Effector memory CD4-positive, alpha-beta T cell (primary cell): Measurements from ENCODE around the gene CCL11.

Experiments
- DNase-seq, 3 donors: peaks; one replicate each; pipeline ENCODE4 v3.0.0-alpha.2; 2020
- H3K27ac ChIP-seq: 2 replicates; pipeline ENCODE4 v1.7.0; 2013; ENCODE audit warnings: mild to moderate bottlenecking, low read length, moderate library complexity; ENCODE audit not compliant: insufficient read depth, poor library complexity, severe bottlenecking
- H3K27me3 ChIP-seq: replicated peaks from 2 replicates; pipeline ENCODE4 v1.7.0; 2013; ENCODE audit warnings: mild to moderate bottlenecking, low read length; ENCODE audit not compliant: insufficient read depth, control insufficient read depth, poor library complexity, severe bottlenecking
- H3K36me3 ChIP-seq: 2 replicates; pipeline ENCODE4 v1.7.0; 2013; ENCODE audit warnings: mild to moderate bottlenecking, low read length, moderate library complexity; ENCODE audit not compliant: control insufficient read depth, insufficient read depth
- H3K4me1 ChIP-seq: 2 replicates; pipeline ENCODE4 v1.7.0; 2013; ENCODE audit warnings: low read length, mild to moderate bottlenecking; ENCODE audit not compliant: control insufficient read depth, insufficient read depth, poor library complexity, severe bottlenecking
- H3K4me3 ChIP-seq: 2 replicates; pipeline ENCODE4 v1.7.0; 2013; ENCODE audit warnings: low read length, low read depth, mild to moderate bottlenecking; ENCODE audit not compliant: insufficient read depth, poor library complexity, severe bottlenecking
- H3K9me3 ChIP-seq: 2 replicates; pipeline ENCODE4 v1.7.0; 2013; ENCODE audit warnings: mild to moderate bottlenecking, low read length, moderate library complexity; ENCODE audit not compliant: control insufficient read depth

The CCL11 gene

DNA sequence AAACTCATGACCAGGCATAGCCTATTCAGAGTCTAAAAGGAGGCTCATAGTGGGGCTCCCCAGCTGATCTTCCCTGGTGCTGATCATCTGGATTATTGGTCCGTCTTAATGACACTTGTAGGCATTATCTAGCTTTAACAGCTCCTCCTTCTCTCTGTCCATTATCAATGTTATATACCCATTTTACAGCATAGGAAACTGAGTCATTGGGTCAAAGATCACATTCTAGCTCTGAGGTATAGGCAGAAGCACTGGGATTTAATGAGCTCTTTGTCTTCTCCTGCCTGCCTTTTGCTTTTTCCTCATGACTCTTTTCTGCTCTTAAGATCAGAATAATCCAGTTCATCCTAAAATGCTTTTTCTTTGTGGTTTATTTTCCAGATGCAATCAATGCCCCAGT lies 29.7 kb upstream of the CCL11 start:
- Histone ChIP-seq H3K36me3 (no peaks in the 10 kb centered on the region), H3K9me3 (no peaks in the 10 kb centered on the region), H3K27ac (no peak overlapping the region), H3K27me3 (no peaks in the 10 kb centered on the region), H3K4me3 (no peak overlapping the region), H3K4me1 (no peaks in the 10 kb centered on the region)
- DNase-seq, result no peak

DNA sequence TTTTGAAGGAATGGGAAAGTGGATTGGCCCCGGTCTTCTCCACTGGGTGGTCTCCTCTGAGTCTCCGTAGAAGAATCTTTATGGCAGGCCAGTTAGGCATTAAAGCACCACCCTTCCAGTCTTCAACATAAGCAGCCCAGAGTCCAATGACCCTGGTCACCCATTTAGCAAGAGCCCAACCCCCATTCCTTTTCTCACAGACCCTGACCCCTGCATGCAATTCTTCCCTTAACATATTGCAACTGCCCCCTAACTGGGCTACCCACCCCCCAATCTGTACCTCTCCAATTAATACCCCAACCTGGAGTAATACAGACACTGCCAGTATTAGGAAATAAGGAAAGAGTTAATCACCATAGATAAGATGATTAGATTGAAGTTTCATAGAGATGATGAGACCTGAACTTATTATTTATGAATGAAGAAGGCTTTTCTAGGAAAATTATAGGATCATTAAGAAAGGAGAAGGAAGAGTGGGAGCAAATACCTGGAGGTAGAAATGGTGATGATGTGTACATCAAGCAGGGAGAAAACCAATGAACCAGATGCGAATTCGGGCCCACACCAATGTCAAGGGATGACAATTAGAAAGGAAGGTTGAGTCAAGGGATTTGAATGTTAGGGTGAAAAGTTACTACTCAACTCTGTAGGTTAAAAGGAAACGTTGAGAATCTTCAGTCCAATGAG lies 28.1 kb upstream of the CCL11 start:
- Histone ChIP-seq H3K36me3 (no peaks in the 10 kb centered on the region), H3K9me3 (no peaks in the 10 kb centered on the region), H3K27ac (no peak overlapping the region), H3K4me1 (no peaks in the 10 kb centered on the region), H3K4me3 (no peak overlapping the region), H3K27me3 (no peaks in the 10 kb centered on the region)
- no peak for DNase-seq

DNA sequence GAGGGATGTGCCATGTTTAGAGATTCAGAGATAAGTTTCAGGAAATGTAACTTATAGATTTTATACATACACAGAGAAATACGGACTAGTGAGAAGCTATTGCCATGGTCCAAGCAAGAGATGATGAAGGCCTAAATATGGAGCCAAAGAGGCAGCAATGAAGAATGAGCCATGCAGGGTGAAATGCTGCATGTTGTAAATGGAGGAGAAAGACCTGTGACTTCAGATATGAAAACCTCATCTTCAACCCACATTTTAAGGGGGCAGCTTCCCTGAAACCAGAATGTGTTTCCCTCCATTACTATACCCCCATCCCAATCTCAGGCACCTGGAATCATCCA lies 27.6 kb upstream of the CCL11 start:
- H3K4me1 ChIP-seq, result no peaks in the 10 kb centered on the region
- DNase-seq, result no peak
- H3K27me3 ChIP-seq, result no peaks in the 10 kb centered on the region
- H3K36me3 ChIP-seq, result no peaks in the 10 kb centered on the region
- no peak overlapping the region for H3K27ac ChIP-seq
- no peaks in the 10 kb centered on the region for H3K9me3 ChIP-seq
- H3K4me3 ChIP-seq, result no peak overlapping the region

DNA sequence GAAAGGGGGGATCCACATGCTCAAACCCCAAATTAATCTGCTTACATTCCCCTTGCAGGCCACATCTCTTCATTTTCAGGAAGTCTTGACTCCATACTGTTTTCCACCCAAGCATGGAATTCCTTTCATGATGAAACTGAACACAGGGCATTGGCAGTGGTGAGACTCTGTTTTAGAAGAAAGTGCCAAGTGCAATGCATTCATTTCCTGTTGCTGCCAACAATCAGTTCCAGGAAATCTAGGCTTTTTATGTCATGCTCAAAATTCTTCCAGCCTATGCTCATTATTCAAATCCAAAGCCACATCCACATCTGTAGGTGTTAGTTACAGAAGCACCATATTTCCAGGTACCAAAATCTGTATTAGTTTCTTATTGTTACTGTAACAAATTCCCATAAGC lies 26.4 kb upstream of the CCL11 start:
- no peaks in the 10 kb centered on the region for H3K36me3 ChIP-seq
- H3K4me3 ChIP-seq, result no peak overlapping the region
- no peak overlapping the region for H3K27ac ChIP-seq
- H3K27me3 ChIP-seq, result no peaks in the 10 kb centered on the region
- no peaks in the 10 kb centered on the region for H3K4me1 ChIP-seq
- DNase-seq, result no peak
- H3K9me3 ChIP-seq, result no peaks in the 10 kb centered on the region

DNA sequence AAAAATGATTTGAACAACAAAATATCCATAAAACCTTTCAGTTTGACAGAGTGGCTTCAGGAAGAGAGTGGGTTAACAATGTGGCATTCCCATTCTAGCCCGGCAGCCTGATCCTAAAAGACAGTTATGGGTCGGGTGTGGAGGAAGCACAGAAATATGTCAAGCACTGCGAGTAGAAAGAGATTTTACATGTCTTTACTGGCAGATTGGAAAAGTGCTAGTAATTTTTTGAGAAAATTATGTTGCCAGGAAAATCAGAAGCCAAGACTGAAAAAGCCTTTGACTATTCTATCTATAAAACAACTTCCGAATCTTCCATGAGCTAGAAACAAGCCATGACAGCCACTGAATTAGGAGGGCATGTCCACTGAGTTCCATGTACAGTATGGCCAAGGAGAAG lies 24.7 kb upstream of the CCL11 start:
- H3K4me3 ChIP-seq, result no peak overlapping the region
- no peak for DNase-seq
- H3K9me3 ChIP-seq, result no peaks in the 10 kb centered on the region

DNA sequence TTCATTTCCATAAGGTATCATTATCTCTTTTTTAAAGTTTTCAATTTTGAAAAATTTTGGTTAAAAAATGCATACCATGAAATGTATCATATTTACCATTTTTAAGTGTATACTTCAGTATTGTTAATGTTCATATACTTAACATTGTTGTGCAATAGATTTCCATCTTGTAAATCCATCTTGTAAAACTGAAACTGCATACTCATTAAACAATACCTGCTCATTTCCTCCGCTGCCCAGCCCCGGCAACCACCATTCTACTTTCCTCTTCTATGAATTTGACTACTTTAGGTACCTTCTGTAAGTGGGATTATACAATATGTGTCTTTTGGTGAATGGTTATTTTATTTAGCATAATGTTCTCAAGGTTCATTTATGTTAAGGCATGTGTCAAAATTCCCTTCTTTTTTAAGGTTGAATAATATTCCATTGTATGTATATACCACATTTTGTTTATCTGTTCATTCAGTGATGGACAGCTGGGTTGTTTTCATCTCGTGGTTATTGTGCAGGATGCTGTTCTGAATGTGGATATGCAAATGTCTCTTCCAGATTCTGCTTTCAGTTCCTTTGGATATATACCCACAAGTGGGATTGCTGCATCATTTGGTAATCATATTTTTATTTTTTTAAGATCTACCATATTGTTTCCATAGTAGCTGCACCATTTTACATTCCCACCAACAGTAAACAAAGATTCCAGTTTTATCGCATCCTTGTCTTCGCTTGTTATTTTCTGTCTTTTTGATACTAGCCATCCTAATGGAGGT lies 23.8 kb upstream of the CCL11 start:
- H3K36me3 ChIP-seq, result no peaks in the 10 kb centered on the region
- no peak for DNase-seq
- H3K27ac ChIP-seq, result no peak overlapping the region
- H3K4me3 ChIP-seq, result no peak overlapping the region
- H3K27me3 ChIP-seq, result no peaks in the 10 kb centered on the region
- H3K4me1 ChIP-seq, result no peaks in the 10 kb centered on the region
- H3K9me3 ChIP-seq, result no peaks in the 10 kb centered on the region

More for the DNA sequence above, 24.7 kb upstream of the CCL11 start:
- no peaks in the 10 kb centered on the region for H3K36me3 ChIP-seq
- H3K27me3 ChIP-seq, result no peaks in the 10 kb centered on the region
- no peaks in the 10 kb centered on the region for H3K4me1 ChIP-seq
- no peak overlapping the region for H3K27ac ChIP-seq

DNA sequence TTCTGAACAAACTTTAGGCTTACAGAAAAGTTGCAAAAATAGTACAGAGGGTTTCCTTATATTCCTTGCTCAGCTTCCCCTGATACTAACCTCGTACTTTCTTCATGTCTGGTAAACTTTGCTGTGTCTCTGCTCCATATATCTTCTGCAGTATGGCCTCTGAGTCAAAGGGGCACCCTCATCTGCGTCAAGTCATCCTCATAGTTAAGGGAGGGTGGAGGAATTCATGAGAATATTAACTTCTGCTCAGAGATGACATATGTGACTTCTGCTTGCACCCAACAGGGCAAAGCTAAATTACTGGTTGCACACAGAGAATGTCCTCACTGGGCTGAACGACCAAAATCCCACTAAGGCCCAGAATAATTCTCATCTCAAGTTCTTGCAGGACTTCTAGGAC lies 19.8 kb upstream of the CCL11 start:
- H3K27ac ChIP-seq, result no peak overlapping the region
- no peaks in the 10 kb centered on the region for H3K27me3 ChIP-seq
- DNase-seq, result no peak
- H3K4me3 ChIP-seq, result no peak overlapping the region
- no peaks in the 10 kb centered on the region for H3K4me1 ChIP-seq
- no peaks in the 10 kb centered on the region for H3K9me3 ChIP-seq
- H3K36me3 ChIP-seq, result no peaks in the 10 kb centered on the region

DNA sequence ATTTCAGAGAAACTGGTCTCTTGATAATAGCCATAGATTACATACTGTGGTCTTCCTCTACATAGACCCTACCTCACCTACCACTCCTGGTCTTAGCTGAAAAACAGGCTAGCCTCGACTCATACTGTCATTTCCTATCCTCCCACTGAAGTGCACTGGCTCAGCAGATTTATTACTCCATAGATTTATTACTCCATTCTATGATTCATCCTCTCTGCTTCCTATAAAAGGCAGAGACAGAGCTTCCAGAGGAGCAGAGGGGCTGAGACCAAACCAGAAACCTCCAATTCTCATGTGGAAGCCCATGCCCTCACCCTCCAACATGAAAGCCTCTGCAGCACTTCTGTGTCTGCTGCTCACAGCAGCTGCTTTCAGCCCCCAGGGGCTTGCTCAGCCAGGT lies 15.6 kb upstream of the CCL11 start, which contains the start of gene CCL7:
Gene CCL7, plus strand, starts transcription at position 253 of the 400 bp plus-strand sequence. Its CDS starts 70 bp downstream, at position 323.
- Histone ChIP-seq H3K27me3 (peaks cover 6% of the 10 kb centered on the region), H3K4me1 (no peaks in the 10 kb centered on the region), H3K4me3 (no peak within 1 kb of the TSS), H3K9me3 (no peaks in the 10 kb centered on the region), H3K36me3 (no peaks in the 10 kb centered on the region), H3K27ac (no peak within 1 kb of the TSS)
- DNase-seq, result no peak

DNA sequence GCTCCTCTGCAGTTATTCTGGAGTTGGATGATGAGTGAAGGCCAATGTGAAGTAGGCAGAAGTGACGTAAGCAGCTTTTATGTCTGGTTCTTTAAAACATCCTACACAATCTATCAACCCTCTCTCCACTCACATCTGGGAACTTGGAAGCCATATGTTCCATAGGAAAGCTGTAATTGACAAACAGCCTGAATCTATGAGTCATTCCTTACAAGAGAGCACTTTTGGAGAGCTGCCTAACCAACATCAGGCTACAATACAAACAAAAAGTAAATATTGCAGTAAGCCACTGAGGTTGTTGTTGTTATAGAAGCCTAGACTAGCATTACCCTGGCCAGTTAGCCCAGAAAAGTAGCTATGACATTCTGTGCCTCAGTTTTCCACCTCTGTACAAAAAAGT lies 9.7 kb upstream of the CCL11 start:
- peaks cover 6% of the 10 kb centered on the region for H3K27me3 ChIP-seq
- no peaks in the 10 kb centered on the region for H3K36me3 ChIP-seq
- no peak overlapping the region for H3K4me3 ChIP-seq
- no peak overlapping the region for H3K27ac ChIP-seq
- no peaks in the 10 kb centered on the region for H3K9me3 ChIP-seq
- no peak for DNase-seq
- no peaks in the 10 kb centered on the region for H3K4me1 ChIP-seq

DNA sequence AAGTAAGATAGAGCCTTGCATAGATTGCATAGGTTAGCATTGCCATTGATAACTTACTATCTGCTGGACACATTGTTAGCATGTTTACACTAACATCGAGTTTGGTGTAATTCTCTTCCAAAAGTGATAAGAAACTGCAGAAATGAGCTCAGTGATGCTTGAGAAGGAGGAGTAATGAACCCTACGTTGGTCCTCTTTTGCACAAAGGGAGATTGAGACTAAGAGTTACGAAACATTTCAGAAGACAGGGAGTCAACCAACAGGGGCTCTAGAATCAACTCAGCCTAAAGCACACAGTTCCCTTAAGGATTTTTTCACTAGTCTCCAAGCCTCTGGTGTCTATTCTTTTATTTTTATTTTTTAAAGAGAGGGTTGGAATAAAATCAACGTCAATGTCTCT lies 8.7 kb upstream of the CCL11 start:
- Histone ChIP-seq H3K4me1 (no peaks in the 10 kb centered on the region), H3K27me3 (peaks cover 6% of the 10 kb centered on the region), H3K36me3 (no peaks in the 10 kb centered on the region), H3K27ac (no peak overlapping the region), H3K9me3 (no peaks in the 10 kb centered on the region), H3K4me3 (no peak overlapping the region)
- no peak for DNase-seq
